ENCODE data around the gene PPM1H.

Gene PPM1H

GRCh38 chr12:62827855-62828254 is 107.1 kb downstream of the PPM1H start:
- no peak for DNase-seq

- DNase-seq, result no peak
Observed at GRCh38 chr12:62827042-62827441, 107.9 kb downstream of the PPM1H start.

DNA sequence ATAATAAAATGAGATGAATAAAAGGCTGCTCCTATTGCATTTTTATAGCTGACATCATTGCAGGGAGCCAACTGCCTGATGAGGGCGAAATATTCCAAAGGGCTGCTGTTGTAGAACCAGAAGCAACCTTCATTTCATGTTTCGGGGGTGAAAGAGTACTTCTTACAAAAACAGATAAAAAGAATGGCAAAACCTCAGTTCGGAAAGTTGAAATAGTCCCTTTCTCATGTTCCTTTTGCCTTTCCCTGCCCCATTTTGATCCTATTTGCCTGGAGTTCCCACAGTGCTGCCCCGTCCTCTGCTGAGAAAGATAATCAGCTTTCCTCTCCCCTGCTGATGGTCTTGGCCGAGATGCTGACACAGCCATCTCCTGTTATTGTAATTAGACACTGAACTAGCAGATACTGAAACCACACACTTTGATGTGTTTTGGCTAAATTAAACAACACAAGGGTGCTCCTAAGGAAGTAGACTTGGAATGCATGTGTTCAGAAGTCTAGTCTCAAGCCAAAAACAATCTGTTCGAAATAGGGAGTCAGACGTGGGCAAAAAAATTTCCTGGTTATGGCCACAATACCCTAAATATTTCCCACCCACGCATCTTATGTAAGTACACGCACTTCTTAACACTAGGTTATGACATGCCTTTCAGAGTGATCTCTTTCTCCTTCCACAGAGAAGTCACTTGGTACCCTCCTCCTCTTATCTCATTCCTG is 117.2 kb downstream of the PPM1H start:
- peak; percentile 71 for DNase-seq

DNA sequence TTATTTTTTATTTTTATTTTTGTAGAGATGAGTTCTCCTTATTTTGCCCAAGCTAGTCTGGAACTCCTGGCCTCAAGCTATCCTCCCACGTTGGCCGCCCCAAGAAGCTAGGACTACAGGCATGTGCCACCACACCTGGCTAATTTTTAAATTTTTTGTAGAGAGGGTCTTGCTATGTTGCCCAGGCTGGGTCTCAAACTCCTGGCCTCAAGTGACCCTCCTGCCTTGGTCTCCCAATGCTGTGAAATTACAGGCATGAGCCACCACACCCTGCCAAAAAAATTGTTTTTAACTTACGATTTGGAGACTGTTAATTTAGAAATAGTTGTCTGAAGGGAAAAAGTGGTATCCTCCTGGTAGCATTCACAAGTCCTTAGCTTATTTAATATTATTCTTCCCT is 120.7 kb downstream of the PPM1H start:
- DNase-seq, result no peak

GRCh38 chr12:62813031-62813829 is 121.7 kb downstream of the PPM1H start:
- DNase-seq, result peak; percentile 75

GRCh38 chr12:62811481-62811880 is 123.5 kb downstream of the PPM1H start:
- DNase-seq, result peak; percentile 23

DNA sequence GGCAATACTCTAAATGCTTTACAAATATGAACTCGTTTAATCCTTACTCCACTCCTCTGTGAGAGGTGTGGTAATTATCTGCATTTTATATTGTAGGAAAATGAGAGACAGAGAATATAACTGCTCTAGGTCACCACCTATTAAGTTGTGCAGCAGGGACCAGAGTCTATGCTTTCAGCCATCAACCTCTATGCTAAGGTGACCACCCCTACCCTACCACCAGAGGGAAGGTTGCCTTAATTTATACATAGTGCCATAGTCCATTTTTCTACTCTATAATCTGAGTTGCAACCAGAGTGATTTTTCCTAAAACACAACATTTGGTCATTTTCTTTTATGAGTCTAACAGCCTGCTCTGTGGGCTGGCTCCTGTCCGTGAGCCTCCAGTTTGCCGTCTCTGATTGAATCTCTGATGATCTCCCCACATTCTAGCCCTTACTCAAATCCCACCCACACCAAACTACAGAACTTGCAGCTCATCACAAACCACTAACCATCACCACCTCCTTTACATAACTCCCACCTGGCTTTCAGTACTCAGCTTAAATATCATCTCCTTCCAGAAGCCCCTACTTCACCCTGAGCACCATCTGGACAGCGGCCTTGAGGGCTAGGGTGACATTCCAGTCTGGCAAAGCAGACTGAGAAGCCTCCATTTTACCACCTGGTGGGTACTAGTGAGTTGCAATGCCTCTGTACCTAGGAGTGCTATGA is 126.6 kb downstream of the PPM1H start:
- DNase-seq, result no peak

DNA sequence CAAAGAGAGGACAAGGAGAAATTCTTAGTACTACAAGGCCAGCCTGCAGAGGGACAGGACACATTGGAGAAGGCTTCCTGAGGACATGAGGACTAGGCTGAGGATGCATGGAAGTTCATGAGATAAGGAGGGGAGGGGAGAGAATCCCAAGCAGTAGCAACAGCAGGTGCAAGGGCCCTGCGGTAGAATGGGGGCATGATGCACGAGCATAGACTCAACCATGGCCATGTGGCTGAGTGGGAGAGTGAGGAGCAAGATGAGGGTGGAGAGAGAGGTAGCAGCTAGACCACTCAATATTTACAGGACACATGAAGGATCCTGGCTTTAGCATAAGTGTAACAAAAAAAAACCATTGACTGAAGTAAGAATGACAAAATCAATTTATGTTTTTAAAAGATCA is 128.1 kb downstream of the PPM1H start:
- no peak for DNase-seq

DNA sequence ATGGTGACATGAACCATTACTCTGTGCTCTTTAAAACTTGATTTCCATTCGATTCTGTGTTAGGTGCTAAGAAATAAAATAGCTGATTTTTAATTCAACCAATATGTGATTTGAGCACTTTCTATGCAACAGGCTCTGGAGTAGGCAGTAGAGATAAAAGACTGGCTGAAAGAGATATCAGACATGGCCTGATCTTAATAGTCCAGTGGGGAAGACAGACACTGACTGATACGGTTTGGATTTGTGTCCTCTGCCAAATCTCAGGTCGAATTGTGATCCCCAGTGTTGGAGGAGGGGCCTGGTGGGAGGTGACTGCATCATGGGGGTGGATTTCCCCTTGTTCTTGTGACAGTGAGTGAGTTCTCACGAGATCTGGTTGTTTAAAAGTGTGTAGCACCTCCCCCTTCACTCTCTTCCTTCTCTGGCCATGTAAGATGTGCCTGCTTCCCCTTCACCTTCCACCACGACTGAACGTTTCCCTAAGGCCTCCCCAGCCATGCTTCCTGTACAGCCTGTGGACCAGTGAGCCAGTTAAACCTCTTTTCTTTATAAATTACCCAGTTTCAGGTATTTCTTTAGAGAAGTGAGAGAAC is 128.6 kb downstream of the PPM1H start:
- no peak for DNase-seq

DNA sequence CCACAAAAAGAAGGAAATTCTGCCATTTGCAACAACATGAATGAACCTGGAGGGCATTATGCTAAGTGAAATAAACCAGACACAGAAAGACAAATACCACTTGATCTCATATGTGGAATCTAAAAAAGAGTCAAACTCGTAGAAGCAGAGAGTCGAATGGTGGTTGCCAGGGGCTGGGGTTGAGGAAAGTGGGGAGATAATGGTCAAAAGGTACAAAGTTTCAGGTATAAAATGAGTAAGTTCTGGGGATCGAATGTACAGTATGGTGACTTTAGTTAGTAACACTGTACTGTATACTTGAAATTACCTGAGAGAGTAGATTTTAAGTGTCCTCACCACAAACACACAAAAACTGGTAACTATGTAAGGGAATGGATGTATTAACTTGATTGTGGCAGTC is 129.4 kb downstream of the PPM1H start:
- DNase-seq, result no peak

GRCh38 chr12:62803756-62804155 is 131.2 kb downstream of the PPM1H start:
- DNase-seq, result no peak

- DNase-seq, result no peak
Observed at GRCh38 chr12:62802984-62803383, 132.0 kb downstream of the PPM1H start.

- DNase-seq, result no peak
Observed at GRCh38 chr12:62802321-62802720, 132.6 kb downstream of the PPM1H start.

- DNase-seq, result no peak
Observed at GRCh38 chr12:62801796-62802195, 133.2 kb downstream of the PPM1H start.

- no peak for DNase-seq
Observed at GRCh38 chr12:62800707-62801400, 134.1 kb downstream of the PPM1H start.

- no peak for DNase-seq
Observed at GRCh38 chr12:62799766-62800406, 135.1 kb downstream of the PPM1H start.

DNA sequence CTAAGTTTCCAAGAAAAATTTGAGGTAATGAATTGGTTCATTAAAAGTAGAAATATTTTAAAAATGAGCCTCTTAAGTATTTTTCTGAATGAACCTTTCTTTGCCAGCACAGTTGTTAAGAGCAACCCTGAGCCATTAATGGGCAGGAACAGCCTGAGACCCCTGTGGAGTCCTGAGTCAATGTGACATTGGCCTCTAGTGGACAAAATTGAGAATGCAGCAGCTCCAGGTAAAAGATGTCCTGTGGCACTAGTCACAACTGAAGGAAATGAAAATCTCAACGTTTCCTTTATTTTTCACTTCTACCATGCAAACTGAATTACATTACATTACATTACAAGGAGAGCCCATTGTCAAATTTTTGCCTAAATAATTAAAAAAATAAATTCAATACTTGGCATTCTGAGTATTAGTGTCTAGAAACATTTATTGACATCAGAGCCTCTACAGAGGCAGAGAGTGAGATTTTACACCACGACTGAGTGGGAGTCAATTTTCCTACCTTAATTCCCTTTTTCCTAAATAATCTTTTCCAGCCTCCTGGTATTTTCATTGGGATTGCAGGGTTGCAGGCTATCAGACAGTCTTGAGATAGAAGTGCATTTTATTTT is 135.7 kb downstream of the PPM1H start:
- peak; percentile 61 for DNase-seq

DNA sequence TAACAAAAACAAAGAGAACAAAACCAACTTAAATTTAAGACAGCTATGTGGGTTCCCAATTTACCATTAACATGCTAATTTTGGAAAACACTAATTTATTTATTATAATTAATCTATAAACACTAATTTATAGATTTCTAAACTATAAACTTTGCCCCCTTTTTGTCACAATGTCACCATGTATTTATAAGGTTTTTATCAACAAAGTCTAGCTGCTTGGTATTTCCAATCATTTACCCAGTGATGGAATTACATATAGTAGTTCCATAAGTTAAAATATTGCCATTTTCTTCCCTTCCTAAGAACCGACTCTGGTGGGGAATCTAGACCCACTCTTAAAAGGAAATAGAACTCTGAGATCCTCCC is 140.7 kb downstream of the PPM1H start:
- DNase-seq, result no peak

- peak; percentile 81 for DNase-seq
Observed at GRCh38 chr12:62793256-62794217, 141.4 kb downstream of the PPM1H start.

- DNase-seq, result no peak
Observed at GRCh38 chr12:62792236-62792870, 142.6 kb downstream of the PPM1H start.

All from inflammatory macrophage treated with lipopolysaccharide for 4 hours (primary cell).